MM.1S (cell line): ENCODE data around the gene VASH2.
A peak's percentile ranks its signal among the peaks of the same experiment; 100 is the strongest.

Source experiments
- DNase-seq: peaks from one replicate; pipeline ENCODE4 v3.0.0-alpha.2; 2015
- H2AFZ ChIP-seq: fragments of 300-600 bp; sonication (generic); 2 replicates; pipeline ENCODE4 v1.6.0; 2016; ENCODE audit warnings: antibody characterized with exemption, low read length
- H3F3A ChIP-seq: fragments of 300-600 bp; sonication (generic); 2 replicates; pipeline ENCODE4 v1.6.1; 2016; ENCODE audit warnings: mild to moderate bottlenecking, antibody characterized with exemption, low read length, moderate library complexity, mixed read lengths; ENCODE audit not compliant: insufficient read depth
- H3K27ac ChIP-seq: fragments of 300-600 bp; sonication (generic); 2 replicates; pipeline ENCODE4 v1.5.1; 2016; ENCODE audit warnings: mild to moderate bottlenecking, low read length
- H3K27me3 ChIP-seq: fragments of 300-600 bp; sonication (generic); replicated peaks from 2 replicates; pipeline ENCODE4 v1.6.0; 2016; ENCODE audit warnings: low read length; ENCODE audit not compliant: insufficient read depth
- H3K36me3 ChIP-seq: fragments of 300-600 bp; sonication (generic); replicated peaks from 2 replicates; pipeline ENCODE4 v1.6.1; 2016; ENCODE audit warnings: mild to moderate bottlenecking, low read length, mixed read lengths; ENCODE audit not compliant: insufficient read depth
- H3K4me1 ChIP-seq: fragments of 300-600 bp; sonication (generic); 2 replicates; pipeline ENCODE4 v1.6.1; 2016; ENCODE audit warnings: low read length, mixed read lengths
- H3K4me2 ChIP-seq: fragments of 300-600 bp; sonication (generic); 2 replicates; pipeline ENCODE4 v1.6.0; 2016; ENCODE audit warnings: low read depth, low read length
- H3K4me3 ChIP-seq: fragments of 300-600 bp; sonication (generic); 2 replicates; pipeline ENCODE4 v1.5.1; 2016; ENCODE audit warnings: low read length, mixed read lengths
- H3K79me2 ChIP-seq: fragments of 300-600 bp; sonication (generic); 2 replicates; pipeline ENCODE4 v1.6.1; 2016; ENCODE audit warnings: mixed run types, low read length, mixed read lengths
- H3K9ac ChIP-seq: fragments of 300-600 bp; sonication (generic); 2 replicates; pipeline ENCODE4 v1.6.1; 2016; ENCODE audit warnings: low read length, mixed read lengths
- H3K9me2 ChIP-seq: fragments of 300-600 bp; sonication (generic); replicated peaks from 2 replicates; pipeline ENCODE4 v1.6.1; 2016; ENCODE audit warnings: mild to moderate bottlenecking, low read length, mixed read lengths; ENCODE audit not compliant: insufficient read depth
- H3K9me3 ChIP-seq: fragments of 300-600 bp; sonication (generic); replicated peaks from 2 replicates; pipeline ENCODE4 v1.6.1; 2016; ENCODE audit warnings: mild to moderate bottlenecking, low read length, mixed read lengths; ENCODE audit not compliant: insufficient read depth
- H4K20me1 ChIP-seq: fragments of 300-600 bp; sonication (generic); 2 replicates; pipeline ENCODE4 v1.6.1; 2016; ENCODE audit warnings: mild to moderate bottlenecking, low read length, moderate library complexity, mixed read lengths; ENCODE audit not compliant: insufficient read depth
- EZH2 ChIP-seq: fragments of 300-600 bp; sonication (generic); optimal IDR thresholded peaks from 2 replicates; pipeline ENCODE3; 2017; ENCODE audit warnings: low read depth, mild to moderate bottlenecking, antibody characterized with exemption, low read length, mixed read lengths
- EZH2phosphoT487 ChIP-seq: fragments of 300-600 bp; sonication (generic); IDR thresholded peaks from 2 replicates; pipeline ENCODE4 v1.6.1; 2018; ENCODE audit warnings: antibody characterized with exemption, low read length
- TF ChIP-seq, protein P1 (sequence below): fragments of 300-600 bp; sonication (generic); IDR thresholded peaks from 2 replicates; pipeline ENCODE4 v1.5.1; 2016; ENCODE audit warnings: antibody characterized with exemption, low read length, mixed read lengths

The VASH2 gene

DNA sequence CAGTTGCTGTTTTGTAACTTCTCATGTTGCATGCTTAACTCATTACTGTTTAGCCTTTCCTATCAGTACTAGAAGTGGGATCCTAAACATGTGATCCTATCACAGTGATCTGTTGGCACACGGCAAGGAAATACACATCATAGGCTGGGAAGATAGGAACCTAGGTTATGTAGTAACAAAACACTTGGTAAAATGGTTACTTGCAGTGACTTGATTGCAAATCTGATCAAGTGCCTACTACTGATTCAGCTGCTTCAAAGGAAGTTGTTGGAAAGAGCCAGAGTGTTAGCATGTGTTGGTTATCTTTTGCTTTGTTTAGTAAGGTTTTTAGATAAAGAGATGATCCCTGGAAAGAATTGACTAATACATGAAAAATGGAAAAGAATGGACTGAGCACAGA is 8.9 kb upstream of the VASH2 start:
- Histone ChIP-seq H3K27me3 (no peaks in the 10 kb centered on the region), H3K4me1 (peaks cover 39% of the 10 kb centered on the region), H2AFZ (no peak overlapping the region), H3F3A (peaks cover 16% of the 10 kb centered on the region), H3K79me2 (no peaks in the 10 kb centered on the region), H3K9me2 (no peaks in the 10 kb centered on the region), H3K4me3 (no peak overlapping the region), H3K27ac (no peak overlapping the region), H3K9me3 (no peaks in the 10 kb centered on the region), H3K36me3 (no peaks in the 10 kb centered on the region), H3K4me2 (no peak overlapping the region), H3K9ac (no peak overlapping the region), H4K20me1 (no peaks in the 10 kb centered on the region)
- no peak for DNase-seq
- TF ChIP-seq EZH2phosphoT487 (no peak), EZH2 (no peak)
- TF ChIP-seq, protein P1, sequence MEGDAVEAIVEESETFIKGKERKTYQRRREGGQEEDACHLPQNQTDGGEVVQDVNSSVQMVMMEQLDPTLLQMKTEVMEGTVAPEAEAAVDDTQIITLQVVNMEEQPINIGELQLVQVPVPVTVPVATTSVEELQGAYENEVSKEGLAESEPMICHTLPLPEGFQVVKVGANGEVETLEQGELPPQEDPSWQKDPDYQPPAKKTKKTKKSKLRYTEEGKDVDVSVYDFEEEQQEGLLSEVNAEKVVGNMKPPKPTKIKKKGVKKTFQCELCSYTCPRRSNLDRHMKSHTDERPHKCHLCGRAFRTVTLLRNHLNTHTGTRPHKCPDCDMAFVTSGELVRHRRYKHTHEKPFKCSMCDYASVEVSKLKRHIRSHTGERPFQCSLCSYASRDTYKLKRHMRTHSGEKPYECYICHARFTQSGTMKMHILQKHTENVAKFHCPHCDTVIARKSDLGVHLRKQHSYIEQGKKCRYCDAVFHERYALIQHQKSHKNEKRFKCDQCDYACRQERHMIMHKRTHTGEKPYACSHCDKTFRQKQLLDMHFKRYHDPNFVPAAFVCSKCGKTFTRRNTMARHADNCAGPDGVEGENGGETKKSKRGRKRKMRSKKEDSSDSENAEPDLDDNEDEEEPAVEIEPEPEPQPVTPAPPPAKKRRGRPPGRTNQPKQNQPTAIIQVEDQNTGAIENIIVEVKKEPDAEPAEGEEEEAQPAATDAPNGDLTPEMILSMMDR: no peak

DNA sequence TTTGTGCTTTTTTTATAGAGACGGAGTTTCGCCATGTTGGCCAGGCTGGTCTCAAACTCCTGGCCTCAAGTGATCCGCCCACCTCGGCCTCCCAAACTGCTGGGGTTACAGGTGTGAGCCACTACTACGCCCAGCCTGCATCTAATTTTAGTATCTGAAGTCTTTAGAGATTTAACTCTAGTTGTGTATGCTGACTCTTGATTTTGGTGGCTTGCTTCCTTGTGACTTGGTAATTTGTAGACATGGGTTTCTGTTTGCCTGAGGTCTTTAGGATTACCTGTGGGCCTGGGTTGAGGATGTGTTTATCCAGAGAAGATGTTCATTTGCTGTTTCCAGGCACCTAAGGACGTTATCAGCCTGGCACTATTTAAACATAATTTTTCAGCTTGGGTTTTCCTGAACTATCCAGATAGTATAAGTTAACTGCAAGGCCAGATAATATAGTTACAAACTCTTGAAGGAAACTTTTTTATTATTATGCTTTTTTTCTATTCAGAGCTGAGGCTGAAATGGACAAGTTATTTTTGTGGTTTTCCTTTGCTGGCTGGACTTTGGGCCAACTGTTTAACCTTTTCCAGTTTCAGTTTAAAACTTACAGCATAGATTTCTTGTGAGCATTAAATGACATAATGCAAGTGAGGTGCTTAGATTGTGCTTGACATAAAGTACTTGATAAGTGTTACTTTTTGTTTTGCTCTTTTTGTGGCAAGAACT is 7.5 kb upstream of the VASH2 start:
- Histone ChIP-seq H3K27ac (peak overlapping the region; percentile 53; the same call in 1 of the 2 replicates), H4K20me1 (no peaks in the 10 kb centered on the region), H3K36me3 (no peaks in the 10 kb centered on the region), H3K4me1 (peaks cover 47% of the 10 kb centered on the region), H3K27me3 (no peaks in the 10 kb centered on the region), H3K9ac (no peak overlapping the region), H2AFZ (no peak overlapping the region), H3K9me2 (no peaks in the 10 kb centered on the region), H3K4me2 (peak overlapping the region; percentile 23; the same call in 1 of the 2 replicates), H3F3A (peaks cover 27% of the 10 kb centered on the region), H3K4me3 (no peak overlapping the region), H3K9me3 (no peaks in the 10 kb centered on the region), H3K79me2 (no peaks in the 10 kb centered on the region)
- no peak for TF ChIP-seq EZH2phosphoT487
- no peak for TF ChIP-seq EZH2
- TF ChIP-seq, protein P1: no peak
- peak; percentile 69 for DNase-seq

DNA sequence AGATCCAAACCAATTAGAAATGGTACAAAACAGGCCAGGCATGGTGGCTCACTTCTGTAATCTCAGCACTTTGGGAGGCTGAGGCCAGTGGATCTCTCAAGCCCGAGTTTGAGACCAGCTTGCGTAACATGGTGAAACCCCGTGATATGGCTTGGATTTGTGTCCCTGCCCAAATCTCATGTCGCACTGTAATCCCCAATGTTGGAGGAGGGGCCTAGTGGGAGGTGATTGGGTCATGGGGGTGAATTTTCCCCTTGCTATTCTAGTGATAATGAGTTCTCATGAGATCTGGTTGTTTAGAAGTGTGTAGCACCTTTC is 7.0 kb upstream of the VASH2 start:
- Histone ChIP-seq H3K79me2 (no peaks in the 10 kb centered on the region), H3K4me3 (no peak overlapping the region), H3F3A (peaks cover 27% of the 10 kb centered on the region), H3K27ac (peak overlapping the region; percentile 53; the same call in 1 of the 2 replicates), H3K9me2 (no peaks in the 10 kb centered on the region), H3K4me1 (peaks cover 47% of the 10 kb centered on the region), H3K4me2 (peak overlapping the region; percentile 23; the same call in 1 of the 2 replicates), H3K9me3 (no peaks in the 10 kb centered on the region), H4K20me1 (no peaks in the 10 kb centered on the region), H3K36me3 (no peaks in the 10 kb centered on the region), H3K27me3 (no peaks in the 10 kb centered on the region), H2AFZ (no peak overlapping the region), H3K9ac (no peak overlapping the region)
- TF ChIP-seq, protein P1: no peak
- TF ChIP-seq EZH2 (no peak), EZH2phosphoT487 (no peak)
- no peak for DNase-seq
